A673 (cell line): ENCODE results near the gene FAM241A. TPM values are rescaled to one million over a fixed set of nuclear protein-coding genes. Genes with fewer than 3 reads are reported as not detected.

ENCODE experiments used
- BruUV-seq: library from RNA; stranded (reverse); fragments of 400-500 nt; replicated peaks from 2 replicates; lab custom pipeline; 2021; lab: Mats Ljungman, UMichigan
- CTCF ChIA-PET: fragments of 300-600 bp; sonication (Branson Sonifier 250); formaldehyde crosslinking; loops from one replicate; lab custom pipeline; 2022; ENCODE audit warnings: antibody characterized with exemption; lab: Charles Lee
- POLR2A ChIA-PET: fragments of 300-600 bp; sonication (Branson Sonifier 250); formaldehyde crosslinking; loops from one replicate; lab custom pipeline; 2022; ENCODE audit warnings: antibody characterized with exemption; ENCODE audit not compliant: low non-redundant PET; lab: Charles Lee
- DNase-seq: peaks from one replicate; pipeline ENCODE4 v3.0.0-alpha.2; 2015; ENCODE audit warnings: low spot score
- H3K27ac ChIP-seq: fragments of 200-600 bp; sonication (generic); 2 replicates; pipeline ENCODE4 v1.5.1; 2016; ENCODE audit warnings: mixed run types, low read depth, mild to moderate bottlenecking, mixed read lengths, antibody characterized with exemption, low read length; ENCODE audit not compliant: poor library complexity, severe bottlenecking
- H3K27me3 ChIP-seq: fragments of 200-600 bp; sonication (generic); replicated peaks from 2 replicates; pipeline ENCODE4 v1.6.1; 2017; ENCODE audit warnings: mixed run types, low read depth, mild to moderate bottlenecking, mixed read lengths, antibody characterized with exemption, low read length; ENCODE audit not compliant: insufficient read depth, poor library complexity
- H3K36me3 ChIP-seq: fragments of 200-600 bp; sonication (generic); 2 replicates; pipeline ENCODE4 v1.6.1; 2016; ENCODE audit warnings: mixed run types, mild to moderate bottlenecking, mixed read lengths, antibody characterized with exemption, low read length; ENCODE audit not compliant: insufficient read depth, poor library complexity, severe bottlenecking
- H3K4me1 ChIP-seq: fragments of 200-600 bp; sonication (generic); 2 replicates; pipeline ENCODE4 v1.6.1; 2017; ENCODE audit warnings: mixed run types, mild to moderate bottlenecking, mixed read lengths, antibody characterized with exemption, low read length; ENCODE audit not compliant: insufficient read depth, poor library complexity, severe bottlenecking
- H3K4me3 ChIP-seq: fragments of 200-600 bp; sonication (generic); 2 replicates; pipeline ENCODE4 v1.5.1; 2016; ENCODE audit warnings: low read depth, mixed run types, mild to moderate bottlenecking, mixed read lengths, low read length; ENCODE audit not compliant: poor library complexity, severe bottlenecking
- H3K9me3 ChIP-seq: fragments of 200-600 bp; sonication (generic); 2 replicates; pipeline ENCODE4 v1.6.1; 2016; ENCODE audit warnings: mixed run types, low read depth, mild to moderate bottlenecking, mixed read lengths, antibody characterized with exemption, low read length; ENCODE audit not compliant: poor library complexity, severe bottlenecking
- CTCF ChIP-seq: fragments of 300-800, 200-600 bp; sonication (generic); conservative IDR thresholded peaks from 2 replicates; pipeline ENCODE4 v1.5.1; 2017; ENCODE audit warnings: low read depth, mild to moderate bottlenecking, antibody characterized with exemption, low read length, moderate library complexity, mixed read lengths
- EZH2 ChIP-seq: fragments of 200-600 bp; sonication (generic); IDR thresholded peaks from 2 replicates; pipeline ENCODE4 v1.6.1; 2017; ENCODE audit warnings: borderline replicate concordance, low read depth, mild to moderate bottlenecking, mixed read lengths, antibody characterized with exemption, low read length; ENCODE audit not compliant: poor library complexity, severe bottlenecking
- intact Hi-C: fragments of 100-400 bp; cut with micrococcal nuclease; formaldehyde crosslinking; loops from one replicate; pipeline ENCODE4 v1.10.0; 2022; ENCODE audit not compliant: unreplicated experiment
- total RNA-seq: library from RNA; stranded (reverse); gene quantifications from 2 replicates; pipeline ENCODE4 v1.2.3, GENCODE V29; 2021

Gene FAM241A
- total RNA-seq, 1 experiment from 2014 or later, result 1.5 TPM

- intact Hi-C loops, result no loop called here
- Histone ChIP-seq H3K36me3 (no peaks in the 10 kb centered on the region), H3K27me3 (no peaks in the 10 kb centered on the region), H3K9me3 (no peaks in the 10 kb centered on the region), H3K4me1 (no peaks in the 10 kb centered on the region), H3K4me3 (no peak overlapping the region), H3K27ac (no peak overlapping the region)
- TF ChIP-seq CTCF (no peak), EZH2 (no peak)
- no peak for DNase-seq
- ChIA-PET POLR2A (no interaction called here), CTCF (no interaction called here)
- no TSS peak for BruUV-seq
These were observed 53.8 kb downstream of the FAM241A start for GRCh38 chr4:112199041-112199440.

- Histone ChIP-seq H3K4me1 (no peaks in the 10 kb centered on the region), H3K27me3 (no peaks in the 10 kb centered on the region), H3K36me3 (no peaks in the 10 kb centered on the region), H3K27ac (no peak overlapping the region), H3K4me3 (no peak overlapping the region), H3K9me3 (no peaks in the 10 kb centered on the region)
- BruUV-seq, result no TSS peak
- ChIA-PET POLR2A (no interaction called here), CTCF (no interaction called here)
- DNase-seq, result no peak
- intact Hi-C loops, result no loop called here
- no peak for TF ChIP-seq EZH2
- TF ChIP-seq CTCF, result no peak
These were observed 56.8 kb downstream of the FAM241A start for GRCh38 chr4:112201915-112202505.

- no peaks in the 10 kb centered on the region for H3K27me3 ChIP-seq
- intact Hi-C loops, result no loop called here
- H3K9me3 ChIP-seq, result no peaks in the 10 kb centered on the region
- H3K4me3 ChIP-seq, result no peak overlapping the region
- ChIA-PET POLR2A (no interaction called here), CTCF (interaction anchor here (0.6 to 0.7 kb wide), 2 partner anchors 14 to 29 kb away, joined by 4 read pairs; no protein-coding TSS in a partner anchor)
- no peaks in the 10 kb centered on the region for H3K4me1 ChIP-seq
- no TSS peak for BruUV-seq
- H3K27ac ChIP-seq, result no peak overlapping the region
- DNase-seq, result no peak
- TF ChIP-seq EZH2 (no peak), CTCF (no peak)
- no peaks in the 10 kb centered on the region for H3K36me3 ChIP-seq
These were observed 58.3 kb downstream of the FAM241A start for GRCh38 chr4:112203593-112203992.
